Body of pancreas (tissue), 4 donors: ENCODE data around the gene HHAT.

Source experiments
- POLR2A ChIP-seq, 3 donors: fragments of 450-650 bp; IDR thresholded peaks; one replicate each; pipeline ENCODE4 v1.6.1; 2016; ENCODE audit warnings: antibody characterized with exemption in 3 of 3, mild to moderate bottlenecking in 2 of 3
- TF ChIP-seq, protein P1 (sequence below), 7 experiments: fragments of 450-650 bp in 4 of 7; fragments of 200-600 bp in 3 of 7; sonication (generic) in 3 of 7; IDR thresholded peaks; one replicate each; pipeline ENCODE4 v1.5.1; 2016 to 2019; ENCODE audit warnings: antibody characterized with exemption in 7 of 7

DNA sequence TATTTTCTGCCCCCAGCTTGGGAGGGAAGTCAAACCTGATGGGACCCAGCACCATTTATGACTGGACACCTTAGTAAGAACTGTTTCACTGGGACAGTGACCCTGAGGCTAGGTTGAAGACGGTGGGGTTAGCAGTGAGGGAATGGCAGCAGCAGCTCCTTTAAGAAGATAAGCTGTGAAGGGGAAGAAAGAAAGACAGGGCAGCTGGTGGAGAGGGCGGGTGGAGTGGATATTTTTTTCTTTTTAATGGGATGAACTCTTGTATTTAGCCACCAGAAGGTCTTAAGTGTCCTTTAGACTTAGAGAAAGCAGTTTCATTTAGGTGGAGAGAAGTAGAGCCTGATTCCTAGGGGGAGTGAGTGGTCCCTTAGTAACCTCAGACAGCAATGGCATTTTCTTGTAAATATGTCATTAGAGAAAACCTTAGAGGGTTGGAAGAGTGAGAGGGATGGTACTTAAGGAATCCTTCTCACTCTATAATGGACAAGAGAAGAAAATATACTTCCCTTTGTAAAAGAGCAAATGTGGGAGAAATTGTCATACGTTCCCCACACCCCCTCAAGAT, 187.5 kb downstream of the HHAT start:
- TF ChIP-seq, protein P1, sequence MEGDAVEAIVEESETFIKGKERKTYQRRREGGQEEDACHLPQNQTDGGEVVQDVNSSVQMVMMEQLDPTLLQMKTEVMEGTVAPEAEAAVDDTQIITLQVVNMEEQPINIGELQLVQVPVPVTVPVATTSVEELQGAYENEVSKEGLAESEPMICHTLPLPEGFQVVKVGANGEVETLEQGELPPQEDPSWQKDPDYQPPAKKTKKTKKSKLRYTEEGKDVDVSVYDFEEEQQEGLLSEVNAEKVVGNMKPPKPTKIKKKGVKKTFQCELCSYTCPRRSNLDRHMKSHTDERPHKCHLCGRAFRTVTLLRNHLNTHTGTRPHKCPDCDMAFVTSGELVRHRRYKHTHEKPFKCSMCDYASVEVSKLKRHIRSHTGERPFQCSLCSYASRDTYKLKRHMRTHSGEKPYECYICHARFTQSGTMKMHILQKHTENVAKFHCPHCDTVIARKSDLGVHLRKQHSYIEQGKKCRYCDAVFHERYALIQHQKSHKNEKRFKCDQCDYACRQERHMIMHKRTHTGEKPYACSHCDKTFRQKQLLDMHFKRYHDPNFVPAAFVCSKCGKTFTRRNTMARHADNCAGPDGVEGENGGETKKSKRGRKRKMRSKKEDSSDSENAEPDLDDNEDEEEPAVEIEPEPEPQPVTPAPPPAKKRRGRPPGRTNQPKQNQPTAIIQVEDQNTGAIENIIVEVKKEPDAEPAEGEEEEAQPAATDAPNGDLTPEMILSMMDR (IDR thresholded peaks at IDR 0.05): no peak
- no peak for TF ChIP-seq POLR2A (IDR thresholded peaks at IDR 0.05)
